Testis (tissue), 2 donors: ENCODE results near the gene CDKL4.

Experiments
- CTCF ChIP-seq, 3 experiments: fragments of 450-650 bp in 2 of 3; fragments of 200-600 bp in 1 of 3; sonication (generic) in 1 of 3; IDR thresholded peaks; one replicate each; pipeline ENCODE4 v1.5.1; 2016 to 2019; ENCODE audit warnings: antibody characterized with exemption in 3 of 3, mild to moderate bottlenecking in 2 of 3, moderate library complexity in 1 of 3
- POLR2A ChIP-seq: fragments of 450-650 bp; IDR thresholded peaks from one replicate; pipeline ENCODE4 v1.6.1; 2017; ENCODE audit warnings: antibody characterized with exemption, mild to moderate bottlenecking, moderate library complexity

- TF ChIP-seq CTCF (IDR thresholded peaks at IDR 0.05) (no peak), POLR2A (no peak)
Measured at GRCh38 chr2:39203382-39203781, 40.4 kb downstream of the CDKL4 start.
